Mucosa of rectum (tissue), 2 donors: Measurements from ENCODE around the gene PDPK1.
"Not testable (repeated sequence)": the region's sequence is repeated elsewhere in the genome, so short reads cannot be mapped to it uniquely, and the experiment has no call there.

Experiments used
- H3K27ac ChIP-seq, 2 donors: one replicate each; pipeline ENCODE4 v1.7.0; 2013; ENCODE audit warnings: inconsistent platforms in 2 of 2, low read depth in 2 of 2, low read length in 2 of 2
- H3K27me3 ChIP-seq, 2 donors: one replicate each; pipeline ENCODE4 v1.7.0; 2013; ENCODE audit warnings: low read length in 2 of 2; ENCODE audit not compliant: control insufficient read depth in 2 of 2, insufficient read depth in 2 of 2
- H3K36me3 ChIP-seq, 2 donors: one replicate each; pipeline ENCODE4 v1.7.0; 2013; ENCODE audit warnings: low read length in 2 of 2; ENCODE audit not compliant: control insufficient read depth in 2 of 2, insufficient read depth in 2 of 2
- H3K4me1 ChIP-seq, 2 donors: one replicate each; pipeline ENCODE4 v1.7.0; 2013; ENCODE audit warnings: low read length in 2 of 2, mild to moderate bottlenecking in 1 of 2; ENCODE audit not compliant: control insufficient read depth in 2 of 2, insufficient read depth in 2 of 2
- H3K4me3 ChIP-seq, 2 donors: one replicate each; pipeline ENCODE4 v1.7.0; 2013; ENCODE audit warnings: low read length in 2 of 2
- H3K9ac ChIP-seq, 2 donors: one replicate each; pipeline ENCODE4 v1.7.0; 2013; ENCODE audit warnings: low read length in 2 of 2, low read depth in 1 of 2, mild to moderate bottlenecking in 1 of 2
- H3K9me3 ChIP-seq, 2 donors: one replicate each; pipeline ENCODE4 v1.7.0; 2013; ENCODE audit warnings: low read length in 2 of 2; ENCODE audit not compliant: control insufficient read depth in 2 of 2
- donor health status: healthy.
- donor health status: Normal muscosa, but diverticular disease.

Gene PDPK1

DNA sequence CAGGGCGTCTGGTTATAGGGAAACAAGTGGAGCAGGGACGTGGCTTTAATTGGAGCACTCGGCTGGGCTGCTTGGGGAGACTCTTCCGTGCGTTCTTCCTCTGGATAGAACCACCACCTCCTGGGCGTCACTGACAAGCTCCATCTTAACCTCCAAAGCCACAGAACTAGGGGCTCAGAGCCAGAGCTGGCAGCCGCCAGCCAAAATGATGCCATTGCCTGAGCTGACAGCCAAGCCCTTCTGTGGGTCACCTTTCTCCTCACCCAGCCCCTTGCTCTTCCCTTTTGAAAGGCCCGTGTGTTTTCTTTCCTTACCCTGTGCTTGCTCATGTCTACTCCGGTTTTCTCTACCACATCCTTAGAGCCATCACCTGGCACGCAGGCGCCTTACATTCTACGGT is 62.0 kb downstream of the PDPK1 start:
- not testable (repeated sequence) for H3K9ac ChIP-seq, H3K27ac ChIP-seq, H3K4me1 ChIP-seq, H3K4me3 ChIP-seq, H3K9me3 ChIP-seq, H3K27me3 ChIP-seq
- peaks cover 32 to 34% of the 10 kb centered on the region in 2 donors for H3K36me3 ChIP-seq

DNA sequence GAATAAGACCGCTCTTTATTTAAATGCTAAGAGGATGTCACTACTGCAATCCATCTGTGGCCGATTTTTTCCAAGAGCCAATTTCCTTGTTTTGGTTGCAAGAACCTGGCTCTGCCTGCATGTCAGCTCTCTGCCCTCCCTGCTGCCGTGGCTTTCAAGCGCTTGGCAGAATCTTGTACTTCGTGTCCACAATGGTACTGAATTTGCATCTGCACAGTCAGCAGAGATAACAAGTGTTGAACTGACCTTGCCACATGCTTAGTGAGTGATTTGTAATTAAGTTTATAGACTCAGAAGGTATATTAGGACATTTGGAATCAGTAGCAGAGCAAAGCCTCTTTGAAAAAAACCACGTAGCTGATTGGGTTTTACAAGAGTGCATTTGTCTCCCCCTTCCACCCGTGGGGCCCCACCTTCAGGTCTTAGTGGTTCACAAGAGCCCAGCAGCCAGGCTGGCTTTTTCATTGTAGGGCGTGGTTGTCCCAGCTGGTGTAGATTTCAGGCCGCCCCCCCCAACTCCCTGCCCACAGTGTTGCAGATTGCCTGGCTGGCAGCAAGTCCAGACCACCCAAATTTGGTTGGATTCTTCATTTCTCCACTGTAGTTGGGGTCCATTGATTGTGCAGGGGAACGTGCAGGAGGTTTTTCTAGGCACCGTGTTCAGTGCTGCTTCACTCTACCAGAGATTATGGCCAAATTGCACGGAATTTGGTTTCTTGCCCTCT is 63.6 kb downstream of the PDPK1 start:
- not testable (repeated sequence) for H3K9ac ChIP-seq, H3K9me3 ChIP-seq, H3K4me1 ChIP-seq, H3K27me3 ChIP-seq, H3K27ac ChIP-seq, H3K4me3 ChIP-seq
- peaks cover 25% of the 10 kb centered on the region in 2 donors for H3K36me3 ChIP-seq

DNA sequence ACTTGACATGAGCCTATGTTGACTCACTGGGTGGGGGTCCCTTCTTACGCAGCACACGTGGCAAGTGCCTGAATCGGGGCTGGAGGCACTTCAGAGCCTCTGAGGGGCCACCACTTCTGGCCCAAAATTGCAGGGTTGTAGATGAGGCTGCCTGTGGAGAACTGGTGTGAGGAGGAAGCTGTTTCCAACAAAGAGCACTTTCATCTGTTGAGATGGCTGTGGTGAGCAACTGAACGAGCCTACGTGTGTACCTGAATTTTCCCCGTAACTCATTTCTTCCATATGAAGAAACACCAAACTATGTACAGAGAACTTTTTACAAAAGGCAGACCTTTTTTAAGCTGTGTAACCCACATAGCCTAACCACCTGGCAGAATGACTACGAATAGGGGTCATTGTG is 64.4 kb downstream of the PDPK1 start:
- not testable (repeated sequence) for H3K9ac ChIP-seq, H3K4me3 ChIP-seq, H3K27me3 ChIP-seq, H3K4me1 ChIP-seq, H3K9me3 ChIP-seq, H3K27ac ChIP-seq
- peaks cover 18% of the 10 kb centered on the region in 2 donors for H3K36me3 ChIP-seq

DNA sequence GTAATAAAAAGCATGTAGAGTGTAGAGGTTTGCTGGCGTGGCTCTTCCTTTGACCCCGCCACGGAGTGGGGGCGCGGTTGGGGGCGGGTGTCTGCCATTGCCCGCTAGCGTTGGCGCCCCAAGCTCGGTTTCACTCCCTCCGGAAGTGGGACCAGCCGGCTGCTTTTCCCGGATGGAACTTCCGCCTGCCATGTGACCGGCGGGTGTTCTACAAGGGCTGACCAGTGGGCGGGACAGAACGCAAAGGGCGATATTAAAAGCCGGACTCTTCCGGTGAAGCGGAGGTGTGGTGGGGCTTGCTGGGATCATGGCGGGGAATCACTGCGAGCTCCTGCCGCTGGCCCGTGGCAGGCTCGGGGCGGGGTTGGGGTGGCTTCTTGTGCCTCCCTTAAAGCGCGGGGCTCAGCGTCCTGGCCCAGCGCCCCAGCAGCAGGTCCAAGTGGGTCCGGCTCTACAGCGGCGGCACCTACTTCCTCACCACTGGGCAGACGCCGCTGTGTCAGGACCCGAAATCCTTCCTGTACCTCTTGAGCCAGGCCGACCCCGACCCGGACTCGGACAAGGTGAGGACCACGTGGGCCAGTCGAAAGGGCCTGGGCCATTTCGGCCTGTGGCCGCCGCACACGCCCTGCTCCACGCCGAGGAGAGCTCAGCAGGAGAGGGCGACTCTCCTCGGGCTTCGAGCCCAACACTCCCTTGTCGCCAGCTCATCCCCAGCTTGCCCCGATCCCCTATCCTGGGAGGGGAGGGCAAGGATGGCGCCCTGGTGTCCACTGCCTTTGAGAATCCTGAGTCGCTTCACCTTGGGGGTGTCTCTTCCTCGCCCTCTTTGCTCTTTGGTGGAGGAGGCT is 65.6 kb downstream of the PDPK1 start:
- Histone ChIP-seq H3K4me1 (no peaks in the 10 kb centered on the region), H3K36me3 (peaks cover 6 to 7% of the 10 kb centered on the region in 2 donors), H3K27ac (peak overlapping the region; percentile 79 to 82), H3K9ac (peak overlapping the region; percentile 74 to 94), H3K27me3 (no peaks in the 10 kb centered on the region), H3K9me3 (no peaks in the 10 kb centered on the region), H3K4me3 (peak overlapping the region; percentile 85 to 88)

DNA sequence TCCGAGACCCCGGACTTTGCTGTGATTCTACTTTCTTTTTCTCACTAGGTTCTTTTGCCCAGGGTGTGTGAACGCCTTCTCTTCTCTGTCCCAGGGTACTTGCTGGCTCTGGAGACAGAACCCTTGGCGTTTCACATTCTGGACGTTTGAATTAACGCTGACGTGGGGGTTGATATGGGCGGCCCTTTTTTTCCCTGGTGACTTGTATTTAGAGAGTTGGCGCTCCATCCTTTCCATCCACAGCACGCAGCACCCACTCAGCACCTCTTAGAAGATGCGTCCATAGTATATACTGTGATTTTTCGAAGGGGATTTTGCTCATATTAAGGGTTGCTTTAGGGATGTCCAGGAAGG is 66.2 kb downstream of the PDPK1 start:
- H3K36me3 ChIP-seq, H3K27me3 ChIP-seq, H3K9me3 ChIP-seq, H3K4me1 ChIP-seq: not testable (repeated sequence)
- Histone ChIP-seq H3K27ac (peak overlapping the region; percentile 79 to 82), H3K9ac (peak overlapping the region; percentile 74 to 94), H3K4me3 (peak overlapping the region; percentile 85 to 88)

DNA sequence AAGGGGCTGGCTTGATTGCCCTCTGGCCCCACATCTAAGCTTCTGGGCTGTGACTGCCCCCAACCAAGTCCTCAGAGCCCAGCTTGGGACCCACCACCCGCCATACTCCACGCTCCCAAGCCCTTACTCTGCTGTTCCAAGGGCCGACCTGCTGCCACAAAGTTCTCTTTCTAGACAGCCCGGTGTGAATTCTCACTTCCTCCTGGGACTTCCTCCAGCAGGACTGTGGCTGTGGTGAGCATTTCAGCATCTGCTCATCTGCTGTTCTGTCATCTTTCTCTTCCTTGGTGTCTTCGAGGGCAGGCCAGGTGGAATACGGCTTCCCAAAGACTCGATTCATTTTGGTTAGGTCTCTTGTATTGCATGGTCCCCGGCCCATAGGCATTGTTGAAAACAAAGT is 69.0 kb downstream of the PDPK1 start:
- H3K9me3 ChIP-seq, H3K4me3 ChIP-seq, H3K27ac ChIP-seq, H3K4me1 ChIP-seq, H3K27me3 ChIP-seq, H3K9ac ChIP-seq: not testable (repeated sequence)
- H3K36me3 ChIP-seq, result peaks cover 0 to 10% of the 10 kb centered on the region in 2 donors

DNA sequence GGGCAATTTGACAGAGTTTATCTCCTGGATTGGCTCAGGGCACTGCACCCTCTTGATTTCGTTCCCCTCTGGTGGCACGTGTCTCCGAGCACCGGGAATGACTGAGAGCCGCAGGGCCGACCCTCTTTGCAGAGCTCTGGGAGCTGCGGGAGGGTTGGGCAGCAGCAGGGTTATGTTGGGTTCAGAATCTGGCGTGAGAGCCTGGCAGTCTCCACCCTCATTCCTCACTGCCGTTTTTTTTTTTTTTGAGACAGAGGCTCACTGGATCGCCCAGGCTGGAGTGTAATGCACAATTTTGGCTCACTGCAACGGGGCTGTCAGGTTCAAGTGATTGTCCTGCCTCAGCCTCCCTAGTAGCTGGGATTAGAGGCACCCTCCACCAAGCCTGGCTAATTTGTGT is 71.5 kb downstream of the PDPK1 start:
- not testable (repeated sequence) for H3K4me3 ChIP-seq, H3K9me3 ChIP-seq, H3K27ac ChIP-seq, H3K4me1 ChIP-seq, H3K27me3 ChIP-seq, H3K9ac ChIP-seq
- H3K36me3 ChIP-seq, result peaks cover 0 to 10% of the 10 kb centered on the region in 2 donors

DNA sequence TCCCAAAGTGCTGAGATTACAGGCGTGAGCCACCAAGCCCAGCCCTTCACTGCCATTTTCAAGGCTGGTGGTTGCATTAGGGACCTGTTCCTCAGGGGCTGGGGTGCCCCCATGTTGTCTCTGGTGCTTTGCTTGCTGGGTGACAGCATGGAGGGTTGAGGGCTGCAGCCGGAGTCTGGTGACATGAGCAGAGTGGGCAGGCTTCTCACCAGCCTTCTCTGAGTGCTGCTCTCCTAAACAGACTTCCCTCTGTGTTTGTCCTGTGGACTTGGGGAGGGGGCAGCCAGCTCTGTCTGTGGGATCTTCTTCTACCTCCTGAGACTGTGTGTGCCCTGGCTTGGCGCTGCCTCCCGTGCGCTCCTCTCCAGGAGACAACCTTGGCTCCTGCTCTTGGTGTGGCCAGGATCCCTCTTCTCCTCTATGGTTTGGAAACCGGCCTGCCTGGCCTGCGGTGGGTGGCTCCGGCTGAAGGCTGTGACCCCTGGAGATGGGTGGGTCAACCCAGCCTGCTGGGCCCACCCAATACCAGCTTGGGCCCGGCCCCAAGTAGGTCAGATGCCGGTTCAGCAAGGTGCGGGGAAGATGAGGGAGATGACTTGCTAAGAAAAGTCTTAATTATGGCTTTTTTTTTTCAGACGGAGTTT is 72.1 kb downstream of the PDPK1 start:
- Histone ChIP-seq H3K27me3 (no peaks in the 10 kb centered on the region), H3K9me3 (no peaks in the 10 kb centered on the region), H3K36me3 (peaks cover 0 to 10% of the 10 kb centered on the region in 2 donors), H3K4me3 (no peak overlapping the region), H3K4me1 (no peaks in the 10 kb centered on the region), H3K9ac (no peak overlapping the region), H3K27ac (no peak overlapping the region)

DNA sequence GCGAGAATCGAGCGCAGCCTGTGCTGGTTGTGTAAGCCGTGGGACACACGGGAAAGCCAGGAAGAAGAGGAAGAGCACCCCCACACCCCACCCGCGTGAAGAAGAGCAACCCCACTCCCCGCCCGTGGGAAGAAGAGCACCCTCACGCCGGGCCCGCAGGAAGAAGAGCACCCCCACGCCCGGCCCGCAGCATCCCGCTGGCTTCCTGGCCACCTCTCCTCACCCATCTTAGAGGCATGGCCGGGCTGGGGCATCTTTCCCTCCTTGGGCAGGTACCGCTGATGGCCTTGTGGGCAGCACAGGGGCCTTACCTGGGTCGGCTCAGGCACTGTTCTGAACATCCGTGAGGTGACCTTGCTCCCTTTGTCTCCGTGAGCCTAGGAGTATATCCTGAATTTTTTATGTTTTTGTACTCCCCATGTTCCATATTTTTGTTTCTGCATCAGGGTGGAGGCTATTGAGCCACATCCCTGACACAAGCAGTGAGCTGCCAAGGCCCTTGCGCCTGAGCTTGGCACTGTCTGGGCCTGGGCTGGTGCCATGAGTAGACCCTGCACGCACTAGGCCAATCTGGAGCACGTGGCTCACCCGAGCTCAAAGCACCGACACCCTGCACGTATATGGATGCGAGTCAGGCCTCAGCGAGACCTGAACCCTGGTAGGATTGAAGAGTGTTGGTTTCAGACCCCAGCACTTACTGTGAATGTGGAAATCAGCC is 73.1 kb downstream of the PDPK1 start:
- peaks cover 0 to 10% of the 10 kb centered on the region in 2 donors for H3K36me3 ChIP-seq
- no peaks in the 10 kb centered on the region for H3K9me3 ChIP-seq
- H3K4me1 ChIP-seq, result no peaks in the 10 kb centered on the region
- no peak overlapping the region for H3K9ac ChIP-seq
- H3K4me3 ChIP-seq, result no peak overlapping the region
- H3K27ac ChIP-seq, result no peak overlapping the region
- H3K27me3 ChIP-seq, result no peaks in the 10 kb centered on the region

DNA sequence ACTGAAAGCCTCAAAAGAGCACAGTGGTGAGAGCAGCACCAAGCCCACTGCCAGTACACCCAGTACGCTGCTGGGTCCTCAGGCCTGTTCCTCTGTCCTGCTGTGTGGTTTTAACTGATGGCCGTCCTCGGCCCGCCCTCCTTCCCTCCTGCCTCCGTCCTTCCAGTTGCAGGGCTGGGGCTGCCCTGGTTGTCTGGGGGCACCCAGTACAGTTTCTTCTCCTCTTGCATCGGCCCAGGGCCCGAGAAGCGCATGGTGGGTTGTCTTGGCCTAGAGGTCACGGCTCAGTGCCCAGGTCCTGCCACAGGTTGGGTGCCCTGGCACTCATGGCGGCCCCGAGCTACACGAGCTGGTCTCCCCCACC is 73.7 kb downstream of the PDPK1 start:
- H3K27me3 ChIP-seq, result no peaks in the 10 kb centered on the region
- no peak overlapping the region for H3K9ac ChIP-seq
- peaks cover 0 to 10% of the 10 kb centered on the region in 2 donors for H3K36me3 ChIP-seq
- H3K4me3 ChIP-seq, result no peak overlapping the region
- H3K4me1 ChIP-seq, result no peaks in the 10 kb centered on the region
- no peaks in the 10 kb centered on the region for H3K9me3 ChIP-seq
- no peak overlapping the region for H3K27ac ChIP-seq
